Ishikawa (cell line): ENCODE measurements around the gene CACNA1C.

ENCODE experiments used
- CEBPB ChIP-seq: IDR thresholded peaks from 2 replicates; pipeline ENCODE4 v1.6.1; 2012
- EGR1 ChIP-seq: IDR thresholded peaks from 2 replicates; pipeline ENCODE4 v1.6.1; 2012
- EP300 ChIP-seq: IDR thresholded peaks from 2 replicates; pipeline ENCODE4 v1.6.1; 2012; ENCODE audit warnings: borderline replicate concordance
- NFIC ChIP-seq: IDR thresholded peaks from 2 replicates; pipeline ENCODE4 v1.6.1; 2012
- RAD21 ChIP-seq: IDR thresholded peaks from 2 replicates; pipeline ENCODE4 v1.6.1; 2012; ENCODE audit warnings: low read depth
- TAF1 ChIP-seq: IDR thresholded peaks from 2 replicates; pipeline ENCODE4 v1.6.1; 2012; ENCODE audit warnings: low read depth, mild to moderate bottlenecking
- TCF12 ChIP-seq: IDR thresholded peaks from 2 replicates; pipeline ENCODE4 v1.6.1; 2012; ENCODE audit warnings: low read depth
- USF1 ChIP-seq: IDR thresholded peaks from 2 replicates; pipeline ENCODE4 v1.6.1; 2012
- YY1 ChIP-seq: IDR thresholded peaks from 2 replicates; pipeline ENCODE4 v1.6.1; 2012; ENCODE audit warnings: low read depth
- ZBTB7A ChIP-seq: IDR thresholded peaks from 2 replicates; pipeline ENCODE4 v1.6.1; 2012; ENCODE audit warnings: low read depth
- TF ChIP-seq, protein P1 (sequence below): IDR thresholded peaks from 2 replicates; pipeline ENCODE4 v1.6.1; 2012; ENCODE audit warnings: low read depth, mild to moderate bottlenecking
- TF ChIP-seq, protein P2 (sequence below): IDR thresholded peaks from 2 replicates; pipeline ENCODE4 v1.6.1; 2012

DNA sequence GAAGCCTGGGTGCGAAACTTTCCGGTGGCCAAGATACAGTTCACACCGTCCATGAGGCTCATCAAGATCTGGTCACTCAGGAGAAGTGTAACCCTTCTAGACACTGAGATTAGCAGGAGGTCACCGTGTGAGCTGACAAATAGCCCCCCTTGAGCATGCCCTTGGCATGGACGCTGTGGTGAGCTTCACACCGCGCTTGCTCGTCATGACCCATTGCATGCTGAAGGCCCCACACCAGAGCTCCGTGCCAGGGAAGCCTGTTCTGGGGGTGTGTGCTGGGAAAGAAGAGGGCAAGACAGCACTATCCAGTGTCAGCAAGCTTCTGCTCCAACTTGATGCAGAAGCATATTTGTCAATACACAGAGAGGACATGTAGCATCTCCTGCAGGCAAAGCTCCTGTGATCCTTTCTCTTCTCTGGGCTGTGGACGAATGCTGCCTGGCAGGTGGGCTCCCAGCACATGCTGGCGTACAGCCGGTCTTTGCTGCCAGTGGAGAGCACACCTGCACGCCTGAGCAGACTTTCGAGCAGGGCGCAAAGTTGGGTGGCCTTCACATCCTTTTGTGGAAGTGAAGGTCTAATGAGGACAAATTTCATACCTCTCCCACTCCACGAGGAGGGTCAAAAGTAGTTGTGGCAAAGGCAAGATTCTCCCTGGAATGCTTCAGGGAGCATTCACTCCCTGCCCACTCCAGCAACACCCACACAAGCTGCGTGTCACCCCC is 615.1 kb downstream of the CACNA1C start:
- TF ChIP-seq, protein P1, sequence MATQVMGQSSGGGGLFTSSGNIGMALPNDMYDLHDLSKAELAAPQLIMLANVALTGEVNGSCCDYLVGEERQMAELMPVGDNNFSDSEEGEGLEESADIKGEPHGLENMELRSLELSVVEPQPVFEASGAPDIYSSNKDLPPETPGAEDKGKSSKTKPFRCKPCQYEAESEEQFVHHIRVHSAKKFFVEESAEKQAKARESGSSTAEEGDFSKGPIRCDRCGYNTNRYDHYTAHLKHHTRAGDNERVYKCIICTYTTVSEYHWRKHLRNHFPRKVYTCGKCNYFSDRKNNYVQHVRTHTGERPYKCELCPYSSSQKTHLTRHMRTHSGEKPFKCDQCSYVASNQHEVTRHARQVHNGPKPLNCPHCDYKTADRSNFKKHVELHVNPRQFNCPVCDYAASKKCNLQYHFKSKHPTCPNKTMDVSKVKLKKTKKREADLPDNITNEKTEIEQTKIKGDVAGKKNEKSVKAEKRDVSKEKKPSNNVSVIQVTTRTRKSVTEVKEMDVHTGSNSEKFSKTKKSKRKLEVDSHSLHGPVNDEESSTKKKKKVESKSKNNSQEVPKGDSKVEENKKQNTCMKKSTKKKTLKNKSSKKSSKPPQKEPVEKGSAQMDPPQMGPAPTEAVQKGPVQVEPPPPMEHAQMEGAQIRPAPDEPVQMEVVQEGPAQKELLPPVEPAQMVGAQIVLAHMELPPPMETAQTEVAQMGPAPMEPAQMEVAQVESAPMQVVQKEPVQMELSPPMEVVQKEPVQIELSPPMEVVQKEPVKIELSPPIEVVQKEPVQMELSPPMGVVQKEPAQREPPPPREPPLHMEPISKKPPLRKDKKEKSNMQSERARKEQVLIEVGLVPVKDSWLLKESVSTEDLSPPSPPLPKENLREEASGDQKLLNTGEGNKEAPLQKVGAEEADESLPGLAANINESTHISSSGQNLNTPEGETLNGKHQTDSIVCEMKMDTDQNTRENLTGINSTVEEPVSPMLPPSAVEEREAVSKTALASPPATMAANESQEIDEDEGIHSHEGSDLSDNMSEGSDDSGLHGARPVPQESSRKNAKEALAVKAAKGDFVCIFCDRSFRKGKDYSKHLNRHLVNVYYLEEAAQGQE, result no peak
- TF ChIP-seq CEBPB (no peak), ZBTB7A (no peak), TAF1 (no peak), EP300 (no peak), RAD21 (no peak), NFIC (no peak), YY1 (no peak), USF1 (no peak), TCF12 (no peak), EGR1 (no peak)
- TF ChIP-seq, protein P2, sequence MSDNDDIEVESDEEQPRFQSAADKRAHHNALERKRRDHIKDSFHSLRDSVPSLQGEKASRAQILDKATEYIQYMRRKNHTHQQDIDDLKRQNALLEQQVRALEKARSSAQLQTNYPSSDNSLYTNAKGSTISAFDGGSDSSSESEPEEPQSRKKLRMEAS, result no peak
